Muscle of back (tissue), 11 donors: ENCODE results near the gene NUMB. TPM values are rescaled to one million over a fixed set of nuclear protein-coding genes. Genes with fewer than 3 reads are reported as not detected.

ENCODE experiments used
- DNase-seq, 3 donors: peaks; one replicate each; pipeline versions ENCODE4 v3.0.0 to v3.0.0-alpha.2; 2013
- polyA plus RNA-seq, 10 donors: library from polyadenylated mRNA; unstranded; fragments of 120-200 nt; gene quantifications; one replicate each; pipeline ENCODE4 v1.2.1, GENCODE V29; 2013; ENCODE audit not compliant: insufficient read length in 10 of 10

NUMB gene
- polyA plus RNA-seq, 10 donors, result 24.0 to 44.3 (median 34.8) TPM

GRCh38 chr14:73234586-73235394 lies 223.6 kb downstream of the NUMB start:
- no peak for DNase-seq

GRCh38 chr14:73234029-73234428 lies 224.3 kb downstream of the NUMB start:
- DNase-seq, result no peak

DNA sequence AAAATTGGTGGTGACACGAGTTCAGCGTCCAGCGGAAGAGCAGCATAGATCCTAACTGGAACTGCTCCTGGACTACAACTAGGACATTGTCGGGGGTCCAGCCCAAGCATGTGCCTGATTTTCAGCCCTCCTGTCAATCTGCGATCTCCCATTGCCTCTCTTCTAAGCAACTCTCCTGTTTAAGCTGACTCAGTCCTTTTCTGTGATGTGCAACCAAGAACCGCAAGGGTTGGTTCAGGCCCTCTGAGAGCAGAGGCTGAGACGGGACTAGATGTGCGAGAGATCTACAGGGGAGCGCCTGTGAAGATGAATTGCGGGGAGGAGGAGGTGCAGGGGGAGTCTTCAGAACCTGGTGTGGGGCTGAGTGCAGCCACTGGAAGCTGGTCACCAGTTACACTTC lies 224.8 kb downstream of the NUMB start:
- DNase-seq, result no peak

GRCh38 chr14:73232984-73233383 lies 225.4 kb downstream of the NUMB start:
- DNase-seq, result no peak

DNA sequence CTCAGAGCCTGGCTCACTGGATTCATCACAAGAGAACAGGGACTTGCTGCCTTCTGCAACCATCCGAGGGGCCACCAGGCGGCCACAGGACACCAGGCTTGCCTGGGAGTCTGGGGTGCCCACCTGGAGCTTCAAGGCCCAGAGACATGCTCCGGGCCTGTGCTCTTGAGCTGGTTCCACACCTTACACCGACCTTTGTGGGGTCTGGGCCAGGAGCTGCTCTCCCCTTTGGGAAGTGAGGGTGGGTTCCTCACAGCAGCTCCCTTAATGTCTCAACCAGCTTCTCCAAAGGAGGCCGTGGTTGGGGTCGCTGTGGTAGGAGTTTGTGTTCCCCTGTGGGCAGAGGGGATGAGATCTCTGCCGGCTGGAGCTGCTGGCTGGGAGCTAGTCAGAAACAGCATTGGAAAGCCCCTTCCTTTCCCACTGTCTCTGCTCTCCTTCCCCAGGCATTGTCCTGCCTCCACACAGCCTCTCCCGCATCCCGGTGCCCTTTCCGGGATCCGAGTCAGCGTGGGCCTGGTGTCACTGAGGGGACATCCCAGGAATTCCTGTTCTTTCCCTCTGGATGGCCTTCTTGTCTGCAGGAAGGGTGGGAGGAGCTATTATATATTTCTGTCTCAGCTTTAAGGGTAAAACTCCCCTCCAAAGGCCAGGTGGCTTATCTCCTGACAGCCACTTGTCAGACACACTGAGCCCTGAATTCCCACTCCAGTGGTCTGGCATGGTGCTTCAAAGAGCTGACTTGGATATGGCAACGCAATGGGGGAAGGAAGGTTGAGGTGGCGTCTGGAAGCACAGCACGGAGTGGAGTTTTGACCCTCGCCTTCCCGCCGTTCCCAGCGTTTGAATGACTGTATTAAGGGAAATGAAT lies 226.1 kb downstream of the NUMB start:
- DNase-seq, result peak in 1 of 3 donors; percentile 39

DNA sequence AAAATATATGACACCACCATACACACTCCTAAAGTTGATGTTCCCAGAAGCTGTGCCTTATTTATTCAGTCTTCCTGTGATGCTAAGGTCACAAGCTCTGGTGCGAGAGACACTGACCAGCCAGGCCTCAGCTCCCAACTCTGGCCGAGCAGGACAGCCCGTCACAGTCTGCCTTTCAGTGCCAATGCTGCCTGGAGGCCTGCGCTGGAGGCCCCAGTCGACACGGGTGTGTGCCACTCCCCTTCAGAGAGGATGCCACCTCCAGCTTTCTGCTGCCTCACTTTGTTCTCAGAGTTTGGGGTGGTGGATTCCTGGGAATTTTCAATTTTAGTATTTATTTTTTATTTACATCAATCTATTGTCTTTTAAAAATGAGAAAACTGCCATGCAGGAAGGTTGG lies 228.3 kb downstream of the NUMB start:
- DNase-seq, result no peak

GRCh38 chr14:73227812-73228781 lies 230.2 kb downstream of the NUMB start:
- DNase-seq, result peak; percentile 69 to 90 (median 81)

DNA sequence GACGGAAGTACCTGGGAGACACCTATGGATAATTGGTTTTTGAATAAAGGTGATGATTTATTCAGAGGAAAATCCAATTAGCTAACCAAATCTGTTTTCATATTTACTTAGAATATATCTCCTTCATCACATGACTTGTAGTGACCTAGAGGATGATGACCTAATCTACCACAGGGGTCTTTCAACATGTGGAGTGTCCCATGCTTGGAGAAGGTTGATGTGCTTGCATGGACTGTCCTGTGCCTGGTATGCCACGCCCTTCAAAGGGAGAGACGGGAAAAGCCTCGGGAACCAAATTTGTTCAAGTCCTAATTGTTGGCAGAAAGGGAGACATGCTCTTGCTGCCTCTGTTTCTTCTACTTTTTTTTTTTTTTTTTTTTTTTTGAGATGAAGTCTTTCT lies 232.8 kb downstream of the NUMB start:
- DNase-seq, result no peak

Other genes starting within 250 kb of the NUMB start
- 1 to 10 TPM; 1.4 to 4.3 (median 2.6) TPM for gene PAPLN, start 221.0 kb downstream of the NUMB start, polyA plus RNA-seq
- 1 to 10 TPM; 4.4 to 8.7 (median 6.2) TPM for gene RIOX1, start 32.4 kb upstream of the NUMB start, polyA plus RNA-seq
- 1 to 10 TPM; 1.6 to 5.6 (median 2.9) TPM for gene ACOT1, start 78.6 kb upstream of the NUMB start, polyA plus RNA-seq
- 1 to 10 TPM in 5 of 10 donors, under 1 TPM in 5; 0.28 to 1.7 (median 1.0) TPM for gene HEATR4, start 100.4 kb upstream of the NUMB start, polyA plus RNA-seq
- gene ACOT2, start 110.7 kb upstream of the NUMB start, polyA plus RNA-seq, result 10 to 100 TPM; 20.6 to 35.6 (median 29.3) TPM
- under 1 TPM; 0.13 to 0.76 (median 0.34) TPM for gene ACOT4, start 133.3 kb upstream of the NUMB start, polyA plus RNA-seq
- under 1 TPM in 1 of 10 donors, not detected in 9; 0.20 TPM for gene ACOT6, start 154.0 kb upstream of the NUMB start, polyA plus RNA-seq
- gene DNAL1, start 186.4 kb upstream of the NUMB start, polyA plus RNA-seq, result 10 to 100 TPM in 4 of 10 donors, 1 to 10 TPM in 6; 6.0 to 12.5 (median 8.9) TPM